SH-SY5Y (cell line): Measurements from ENCODE around the gene PDLIM7.

Experiments used
- GATA2 ChIP-seq: IDR thresholded peaks from 2 replicates; pipeline ENCODE4 v1.6.1; 2011; ENCODE audit warnings: mild to moderate bottlenecking, low read depth, low read length
- GATA3 ChIP-seq: IDR thresholded peaks from 2 replicates; pipeline ENCODE4 v1.6.1; 2011; ENCODE audit warnings: low read depth, mild to moderate bottlenecking, low read length, moderate library complexity

DNA sequence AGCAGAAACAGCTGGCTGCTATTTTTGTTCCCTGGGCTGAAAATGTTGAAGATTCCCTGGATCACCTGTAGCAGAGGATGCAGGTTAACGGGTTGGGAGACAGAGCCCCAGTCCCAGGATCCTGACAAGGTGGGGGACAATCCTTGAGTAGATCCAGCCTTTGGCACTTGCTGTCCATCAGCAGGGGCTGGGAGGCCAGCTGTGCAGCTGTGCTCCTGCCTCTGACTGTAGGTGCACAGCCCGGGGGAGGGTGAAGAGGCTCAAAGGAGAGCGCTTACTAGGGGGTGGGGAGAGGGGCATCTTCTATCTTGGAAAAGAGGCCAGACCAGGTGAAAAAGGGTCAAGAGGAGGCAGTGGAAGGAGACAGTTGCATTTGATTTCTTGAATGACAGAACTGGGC lies 22.9 kb upstream of the PDLIM7 start:
- TF ChIP-seq GATA3 (no peak), GATA2 (no peak)
